HCT116 (cell line): ENCODE measurements around the gene PRRX2. TPM values are rescaled to one million over a fixed set of nuclear protein-coding genes. Genes with fewer than 3 reads are reported as not detected.

Source experiments
- ATAC-seq: fragments of 200-7000 bp; cut with Tn5 transposase; 2 replicates; pipeline ENCODE4 v1.9.1; 2020; ENCODE audit warnings: mild to moderate bottlenecking, moderate library complexity
- BruUV-seq: library from RNA; stranded (reverse); fragments of 400-500 nt; replicated peaks from 2 replicates; lab custom pipeline; 2021; lab: Mats Ljungman, UMichigan
- CTCF ChIA-PET: fragments of 300-600 bp; sonication (Branson Sonifier 250); formaldehyde crosslinking; loops from one replicate; lab custom pipeline; 2021; ENCODE audit warnings: antibody characterized with exemption; lab: Charles Lee
- POLR2A ChIA-PET: fragments of 300-600, 350-600 bp; sonication (Branson Sonifier 250); formaldehyde crosslinking; loops from one replicate; lab custom pipeline; 2021; ENCODE audit warnings: antibody characterized with exemption; lab: Charles Lee
- RAD21 ChIA-PET, 2 experiments: fragments of 300-600 bp; sonication (Branson Sonifier 250); formaldehyde crosslinking; loops; one replicate each; lab custom pipeline; 2023; ENCODE audit warnings: low total read pairs in 2 of 2; ENCODE audit not compliant: uncharacterized antibody in 2 of 2, unreplicated experiment in 2 of 2, low non-redundant PET in 1 of 2; lab: Charles Lee
- DNase-seq: peaks from one replicate; pipeline ENCODE4 v3.0.0-alpha.2; 2010; ENCODE audit warnings: low read depth, low spot score
- H2AFZ ChIP-seq: fragments of 200-600 bp; shearing (Covaris generic), sonication (generic); 2 replicates; pipeline ENCODE4 v1.6.1; 2017; ENCODE audit warnings: low read depth, mixed run types, mixed read lengths, antibody characterized with exemption, low read length; ENCODE audit not compliant: poor library complexity, severe bottlenecking
- H3K27ac ChIP-seq: 2 replicates; pipeline ENCODE4 v1.5.1; 2012; ENCODE audit warnings: low read depth, low read length
- H3K27me3 ChIP-seq: fragments of 200-600 bp; sonication (generic); 2 replicates; pipeline ENCODE4 v1.6.1; 2016; ENCODE audit warnings: mixed run types, low read length, mixed read lengths; ENCODE audit not compliant: insufficient read depth
- H3K36me3 ChIP-seq, 2 experiments: fragments of 200-500 bp in 1 of 2; fragments of 200-600 bp in 1 of 2; sonication (Bioruptor generic) in 1 of 2; sonication (generic) in 1 of 2; 2 replicates each; pipeline versions ENCODE4 v1.5.1 to v1.6.1; 2014 to 2016; ENCODE audit warnings: low read length in 2 of 2, inconsistent platforms in 1 of 2, mixed read lengths in 1 of 2, mixed run types in 1 of 2; ENCODE audit not compliant: insufficient read depth in 2 of 2, control insufficient read depth in 1 of 2
- H3K4me1 ChIP-seq, 2 experiments: fragments of 200-600 bp in 1 of 2; sonication (generic) in 1 of 2; 2 replicates each; pipeline versions ENCODE4 v1.5.1 to v1.6.1; 2012 to 2017; ENCODE audit warnings: low read length in 2 of 2, inconsistent platforms in 1 of 2, mild to moderate bottlenecking in 1 of 2, mixed read lengths in 1 of 2, mixed run types in 1 of 2, moderate library complexity in 1 of 2; ENCODE audit not compliant: insufficient read depth in 2 of 2, control insufficient read depth in 1 of 2
- H3K4me2 ChIP-seq: fragments of 200-600 bp; sonication (generic); 2 replicates; pipeline ENCODE4 v1.6.1; 2017; ENCODE audit warnings: mixed run types, low read length, mixed read lengths
- H3K4me3 ChIP-seq, 2 experiments: fragments of 200-600 bp in 1 of 2; sonication (generic) in 1 of 2; replicated peaks in 1 of 2; 2 replicates each; pipeline ENCODE4 v1.5.1; 2011 to 2016; ENCODE audit warnings: low read length in 2 of 2, control low read depth in 1 of 2, low read depth in 1 of 2, mild to moderate bottlenecking in 1 of 2, mixed read lengths in 1 of 2, mixed run types in 1 of 2
- H3K79me2 ChIP-seq: fragments of 200-600 bp; sonication (generic); 2 replicates; pipeline ENCODE4 v1.6.1; 2017; ENCODE audit warnings: mild to moderate bottlenecking, mixed run types, low read length, moderate library complexity, mixed read lengths; ENCODE audit not compliant: insufficient read depth
- H3K9ac ChIP-seq: fragments of 200-600 bp; sonication (generic); 2 replicates; pipeline ENCODE4 v1.6.1; 2016; ENCODE audit warnings: low read length, mixed read lengths
- H3K9me2 ChIP-seq: fragments of 200-600 bp; sonication (generic), shearing (Covaris generic); 2 replicates; pipeline ENCODE4 v1.6.1; 2017; ENCODE audit warnings: mixed run types, mild to moderate bottlenecking, moderate library complexity; ENCODE audit not compliant: insufficient read depth
- H3K9me3 ChIP-seq, 2 experiments: fragments of 200-500 bp in 1 of 2; fragments of 200-600 bp in 1 of 2; sonication (Bioruptor generic) in 1 of 2; sonication (generic) in 1 of 2; 2 replicates each; pipeline ENCODE4 v1.6.1; 2014 to 2017; ENCODE audit warnings: low read length in 2 of 2, mixed read lengths in 2 of 2, inconsistent platforms in 1 of 2, low read depth in 1 of 2, mild to moderate bottlenecking in 1 of 2, mixed run types in 1 of 2, moderate library complexity in 1 of 2; ENCODE audit not compliant: control insufficient read depth in 1 of 2, insufficient read depth in 1 of 2
- H4K20me1 ChIP-seq: fragments of 200-600 bp; sonication (generic), shearing (Covaris generic); 2 replicates; pipeline ENCODE4 v1.6.1; 2017; ENCODE audit warnings: mixed run types, mild to moderate bottlenecking, moderate library complexity; ENCODE audit not compliant: insufficient read depth
- CEBPB ChIP-seq: IDR thresholded peaks from 2 replicates; pipeline ENCODE4 v1.6.1; 2012; ENCODE audit warnings: low read depth
- EZH2phosphoT487 ChIP-seq: fragments of 200-600 bp; IDR thresholded peaks from 2 replicates; pipeline ENCODE4 v1.6.1; 2018; ENCODE audit warnings: antibody characterized with exemption, borderline replicate concordance
- FOSL1 ChIP-seq: IDR thresholded peaks from 2 replicates; pipeline ENCODE4 v1.6.1; 2012; ENCODE audit warnings: low read depth
- MAX ChIP-seq: IDR thresholded peaks from 2 replicates; pipeline ENCODE4 v1.6.1; 2012
- POLR2A ChIP-seq: IDR thresholded peaks from 2 replicates; pipeline ENCODE4 v1.7.0; 2011; ENCODE audit warnings: borderline replicate concordance; ENCODE audit not compliant: insufficient read depth, insufficient read length; ENCODE audit errors: extremely low read depth
- REST ChIP-seq: IDR thresholded peaks from 2 replicates; pipeline ENCODE4 v1.6.1; 2012; ENCODE audit warnings: low read depth
- intact Hi-C: fragments of 100-400 bp; cut with micrococcal nuclease; formaldehyde crosslinking; loops from 2 replicates; pipeline ENCODE4 v1.10.0; 2022
- total RNA-seq: library from RNA; stranded (reverse); gene quantifications from one replicate; pipeline ENCODE4 v1.2.1, GENCODE V29; 2021; ENCODE audit not compliant: unreplicated experiment

Gene PRRX2
- total RNA-seq, 1 experiment from 2014 or later: 25.5 TPM

GRCh38 chr9:129725795-129726251 is 60.4 kb downstream of the PRRX2 start:
- Histone ChIP-seq H3K79me2 (no peaks in the 10 kb centered on the region), H3K4me2 (no peak overlapping the region), H3K9ac (no peak overlapping the region), H3K36me3 (no peaks in the 10 kb centered on the region), H3K4me1 (peaks cover 0 to 10% of the 10 kb centered on the region in 2 experiments; a peak in 3 of 4 replicates), H3K27me3 (no peaks in the 10 kb centered on the region), H3K4me3 (no peak overlapping the region), H4K20me1 (no peaks in the 10 kb centered on the region), H2AFZ (no peak overlapping the region), H3K27ac (no peak overlapping the region), H3K9me2 (no peaks in the 10 kb centered on the region), H3K9me3 (no peaks in the 10 kb centered on the region)
- TF ChIP-seq POLR2A: no peak
- no peak for TF ChIP-seq CEBPB
- TF ChIP-seq FOSL1: no peak
- TF ChIP-seq EZH2phosphoT487: no peak
- TF ChIP-seq REST: no peak
- no peak for TF ChIP-seq MAX
- CTCF ChIA-PET: interaction anchor here (0.6 to 5.9 kb wide), 11 partner anchors 12 to 100 kb away, joined by 3 to 54 read pairs (median 4); partner anchors contain the start of gene NTMT1
- no peak for ATAC-seq
- DNase-seq: no peak
- BruUV-seq: no TSS peak
- POLR2A ChIA-PET: interaction anchor here (0.9 to 1.3 kb wide), 2 partner anchors 10 to 11 kb away, joined by 3 to 8 read pairs; no protein-coding TSS in a partner anchor
- RAD21 ChIA-PET: interaction anchor here in 1 of 2 experiments (1.3 kb wide), 1 partner anchor 11 kb away, joined by 4 read pairs; no protein-coding TSS in a partner anchor
- intact Hi-C loops: loop anchor here (1.0 to 10.0 kb wide), 3 partner anchors 57 to 369 kb away; partner anchors contain the start of gene ASB6
